Psoas muscle (tissue), 8 donors: ENCODE data around the gene RFK. TPM values are rescaled to one million over a fixed set of nuclear protein-coding genes. Genes with fewer than 3 reads are reported as not detected.
A peak's percentile ranks its signal among the peaks of the same experiment; 100 is the strongest.

ENCODE experiments used
- ATAC-seq, 4 donors: fragments of 200-7000 bp; cut with Tn5 transposase; one replicate each; pipeline ENCODE4 v1.9.1; 2020; ENCODE audit warnings: moderate library complexity in 3 of 4, mild to moderate bottlenecking in 2 of 4
- DNase-seq, 2 donors: peaks; one replicate each; pipeline ENCODE4 v3.0.0-alpha.2; 2020
- H3K27ac ChIP-seq: fragments of 200-600 bp; one replicate; pipeline ENCODE4 v1.8.0; 2022
- H3K27me3 ChIP-seq, 3 donors: fragments of 200-600 bp in 1 of 3; one replicate each; pipeline versions ENCODE4 v1.6.1 to v1.8.0; 2013 to 2022; ENCODE audit warnings: low read length in 2 of 3, mild to moderate bottlenecking in 2 of 3, moderate library complexity in 1 of 3; ENCODE audit not compliant: insufficient read depth in 3 of 3
- H3K36me3 ChIP-seq, 2 donors: fragments of 200-600 bp in 1 of 2; one replicate each; pipeline versions ENCODE4 v1.6.1 to v1.8.0; 2013 to 2022; ENCODE audit warnings: low read depth in 1 of 2, mild to moderate bottlenecking in 1 of 2, moderate library complexity in 1 of 2; ENCODE audit not compliant: insufficient read depth in 1 of 2
- H3K4me1 ChIP-seq: fragments of 200-600 bp; one replicate; pipeline ENCODE4 v1.8.0; 2022
- H3K4me3 ChIP-seq: fragments of 200-600 bp; one replicate; pipeline ENCODE4 v1.8.0; 2022; ENCODE audit warnings: mild to moderate bottlenecking
- H3K9me3 ChIP-seq: fragments of 200-600 bp; one replicate; pipeline ENCODE4 v1.8.0; 2022
- CTCF ChIP-seq: fragments of 200-600 bp; IDR thresholded peaks from one replicate; pipeline ENCODE4 v1.8.0; 2022; ENCODE audit warnings: antibody characterized with exemption
- WGBS, 3 donors: extraction: QIAGEN DNeasy Blood & Tissue Kit; methylation state at CpG; one replicate each; pipeline versions ENCODE4 v1.1.6 to v1.1.7; 2013; 5-methylcytosine and 5-hydroxymethylcytosine counted together
- intact Hi-C, 2 donors: fragments of 100-400 bp; cut with DNase I; formaldehyde crosslinking; loops; one replicate each; pipeline versions ENCODE4 v1.11.0 to v1.14.2; 2022
- polyA plus RNA-seq, 3 donors: library from polyadenylated mRNA; stranded (reverse); fragments of 200-250 nt; gene quantifications; one replicate each; pipeline ENCODE4 v1.2.3, GENCODE V29; 2013
- total RNA-seq, 4 donors: library from RNA; stranded (reverse); fragmentation: NEBNext Ultra II Directional in 2 of 4; extraction: Animal tissue kit (Norgen Biotek cat#: 25700) in 2 of 4; gene quantifications; one replicate each; pipeline versions ENCODE4 v1.2.1 to v1.2.4, GENCODE V29; 2021 to 2023
- donor health status: healthy with polysubstance abuse.
- donor health status: DM: no; HTN: no; CAD: no; lungs with moderate emphysema.
- donor health status: Bipolar disorder and iron deficiency.
- donor health status: healthy.
- donor health status: DM: yes; HTN: yes; CAD: no.
- donor health status: DM: no; HTN: no; CAD: no.
- donor health status: DM: no; HTN: no; CAD: no.
- donor health status: DM: yes; HTN: yes; CAD: no.

Gene RFK
- total and polyA plus RNA-seq, 7 donors, result 12.1 to 28.0 (median 15.4) TPM

GRCh38 chr9:76396597-76396996 lies 2.4 kb upstream of the RFK start:
- intact Hi-C loops, result loop anchor here (5.0 to 10.0 kb wide), 2 partner anchors 306 to 778 kb away; partner anchors contain the start of gene VPS13A (in 1 of the 2)
- DNase-seq, result no peak
- H3K36me3 ChIP-seq, result peaks cover 0 to 2% of the 10 kb centered on the region in 2 donors
- no peak overlapping the region for H3K27ac ChIP-seq
- 97% methylated on average over 13 of the region's 13 CpGs for WGBS, 3 donors
- ATAC-seq, result no peak
- no peak for TF ChIP-seq CTCF
- no peak overlapping the region for H3K4me3 ChIP-seq
- H3K27me3 ChIP-seq, result no peaks in the 10 kb centered on the region
- peaks cover 10% of the 10 kb centered on the region for H3K9me3 ChIP-seq
- H3K4me1 ChIP-seq, result peaks cover 4% of the 10 kb centered on the region

GRCh38 chr9:76396144-76396543 lies 1.9 kb upstream of the RFK start:
- intact Hi-C loops, result loop anchor here (5.0 to 10.0 kb wide), 2 partner anchors 306 to 779 kb away; partner anchors contain the start of gene VPS13A (in 1 of the 2)
- 85 to 93% (median 86%) methylated on average over 6 of the region's 6 CpGs for WGBS, 3 donors
- Histone ChIP-seq H3K27ac (no peak overlapping the region), H3K36me3 (peaks cover 0 to 7% of the 10 kb centered on the region in 2 donors), H3K27me3 (no peaks in the 10 kb centered on the region), H3K9me3 (peaks cover 10% of the 10 kb centered on the region), H3K4me1 (peaks cover 4% of the 10 kb centered on the region), H3K4me3 (no peak overlapping the region)
- no peak for TF ChIP-seq CTCF
- DNase-seq (no peak), ATAC-seq (no peak)

GRCh38 chr9:76395381-76395780 lies 1.2 kb upstream of the RFK start:
- ATAC-seq, result no peak
- no peak for DNase-seq
- WGBS, 3 donors, result 83 to 85% (median 84%) methylated on average over 10 of the region's 10 CpGs
- Histone ChIP-seq H3K36me3 (peaks cover 0 to 7% of the 10 kb centered on the region in 2 donors), H3K27me3 (no peaks in the 10 kb centered on the region), H3K27ac (peak overlapping the region; percentile 90), H3K9me3 (peaks cover 10% of the 10 kb centered on the region), H3K4me1 (peaks cover 4% of the 10 kb centered on the region), H3K4me3 (peak overlapping the region; percentile 94)
- intact Hi-C loops, result loop anchor here (5.0 to 10.0 kb wide), 2 partner anchors 307 to 779 kb away; partner anchors contain the start of gene VPS13A (in 1 of the 2)
- no peak for TF ChIP-seq CTCF

GRCh38 chr9:76394960-76395252 lies 680 bp upstream of the RFK start:
- Histone ChIP-seq H3K4me1 (peaks cover 4% of the 10 kb centered on the region), H3K27me3 (no peaks in the 10 kb centered on the region), H3K4me3 (peak overlapping the region; percentile 94), H3K27ac (peak overlapping the region; percentile 90), H3K9me3 (peaks cover 10% of the 10 kb centered on the region), H3K36me3 (peaks cover 0 to 7% of the 10 kb centered on the region in 2 donors)
- intact Hi-C loops, result loop anchor here (5.0 to 10.0 kb wide), 2 partner anchors 307 to 780 kb away; partner anchors contain the start of gene VPS13A (in 1 of the 2)
- ATAC-seq (peak; percentile 47 to 77 (median 68)), DNase-seq (peak; percentile 51 to 67)
- WGBS, 3 donors, result 0 to 5% (median 1%) methylated on average over 11 of the region's 11 CpGs
- TF ChIP-seq CTCF, result no peak

GRCh38 chr9:76390656-76391055 lies 3.6 kb downstream of the RFK start:
- 9 to 26% (median 19%) methylated on average over 1 of the region's 1 CpG for WGBS, 3 donors
- ATAC-seq (no peak), DNase-seq (no peak)
- TF ChIP-seq CTCF, result no peak
- no peaks in the 10 kb centered on the region for H3K27me3 ChIP-seq
- H3K9me3 ChIP-seq, result peaks cover 10% of the 10 kb centered on the region
- intact Hi-C loops, result loop anchor here in 1 of 2 donors (10.0 kb wide), 1 partner anchor 784 kb away; the partner anchor contains the start of gene VPS13A
- peaks cover 4% of the 10 kb centered on the region for H3K4me1 ChIP-seq
- H3K36me3 ChIP-seq, result peaks cover 0 to 36% of the 10 kb centered on the region in 2 donors
- no peak overlapping the region for H3K4me3 ChIP-seq
- no peak overlapping the region for H3K27ac ChIP-seq
